T-helper 9 cell (primary cell): ENCODE results near the gene CEP192.
"Not testable (repeated sequence)": the region's sequence is repeated elsewhere in the genome, so short reads cannot be mapped to it uniquely, and the experiment has no call there.

ENCODE experiments used
- DNase-seq: peaks from one replicate; pipeline ENCODE4 v3.0.0-alpha.2; 2020
- total RNA-seq, 2 donors: gene quantifications; one replicate each; lab custom pipeline; 2026; lab: John Stamatoyannopoulos, UW

The CEP192 gene, protein sequence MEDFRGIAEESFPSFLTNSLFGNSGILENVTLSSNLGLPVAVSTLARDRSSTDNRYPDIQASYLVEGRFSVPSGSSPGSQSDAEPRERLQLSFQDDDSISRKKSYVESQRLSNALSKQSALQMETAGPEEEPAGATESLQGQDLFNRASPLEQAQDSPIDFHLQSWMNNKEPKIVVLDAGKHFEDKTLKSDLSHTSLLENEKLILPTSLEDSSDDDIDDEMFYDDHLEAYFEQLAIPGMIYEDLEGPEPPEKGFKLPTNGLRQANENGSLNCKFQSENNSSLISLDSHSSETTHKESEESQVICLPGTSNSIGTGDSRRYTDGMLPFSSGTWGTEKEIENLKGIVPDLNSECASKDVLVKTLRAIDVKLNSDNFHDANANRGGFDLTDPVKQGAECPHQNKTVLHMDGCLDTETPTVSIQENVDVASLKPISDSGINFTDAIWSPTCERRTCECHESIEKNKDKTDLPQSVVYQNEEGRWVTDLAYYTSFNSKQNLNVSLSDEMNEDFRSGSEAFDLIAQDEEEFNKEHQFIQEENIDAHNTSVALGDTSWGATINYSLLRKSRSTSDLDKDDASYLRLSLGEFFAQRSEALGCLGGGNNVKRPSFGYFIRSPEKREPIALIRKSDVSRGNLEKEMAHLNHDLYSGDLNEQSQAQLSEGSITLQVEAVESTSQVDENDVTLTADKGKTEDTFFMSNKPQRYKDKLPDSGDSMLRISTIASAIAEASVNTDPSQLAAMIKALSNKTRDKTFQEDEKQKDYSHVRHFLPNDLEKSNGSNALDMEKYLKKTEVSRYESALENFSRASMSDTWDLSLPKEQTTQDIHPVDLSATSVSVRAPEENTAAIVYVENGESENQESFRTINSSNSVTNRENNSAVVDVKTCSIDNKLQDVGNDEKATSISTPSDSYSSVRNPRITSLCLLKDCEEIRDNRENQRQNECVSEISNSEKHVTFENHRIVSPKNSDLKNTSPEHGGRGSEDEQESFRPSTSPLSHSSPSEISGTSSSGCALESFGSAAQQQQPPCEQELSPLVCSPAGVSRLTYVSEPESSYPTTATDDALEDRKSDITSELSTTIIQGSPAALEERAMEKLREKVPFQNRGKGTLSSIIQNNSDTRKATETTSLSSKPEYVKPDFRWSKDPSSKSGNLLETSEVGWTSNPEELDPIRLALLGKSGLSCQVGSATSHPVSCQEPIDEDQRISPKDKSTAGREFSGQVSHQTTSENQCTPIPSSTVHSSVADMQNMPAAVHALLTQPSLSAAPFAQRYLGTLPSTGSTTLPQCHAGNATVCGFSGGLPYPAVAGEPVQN (N-terminal part only)
- total RNA-seq, result 108 to 165 reads per million in 2 donors

DNA sequence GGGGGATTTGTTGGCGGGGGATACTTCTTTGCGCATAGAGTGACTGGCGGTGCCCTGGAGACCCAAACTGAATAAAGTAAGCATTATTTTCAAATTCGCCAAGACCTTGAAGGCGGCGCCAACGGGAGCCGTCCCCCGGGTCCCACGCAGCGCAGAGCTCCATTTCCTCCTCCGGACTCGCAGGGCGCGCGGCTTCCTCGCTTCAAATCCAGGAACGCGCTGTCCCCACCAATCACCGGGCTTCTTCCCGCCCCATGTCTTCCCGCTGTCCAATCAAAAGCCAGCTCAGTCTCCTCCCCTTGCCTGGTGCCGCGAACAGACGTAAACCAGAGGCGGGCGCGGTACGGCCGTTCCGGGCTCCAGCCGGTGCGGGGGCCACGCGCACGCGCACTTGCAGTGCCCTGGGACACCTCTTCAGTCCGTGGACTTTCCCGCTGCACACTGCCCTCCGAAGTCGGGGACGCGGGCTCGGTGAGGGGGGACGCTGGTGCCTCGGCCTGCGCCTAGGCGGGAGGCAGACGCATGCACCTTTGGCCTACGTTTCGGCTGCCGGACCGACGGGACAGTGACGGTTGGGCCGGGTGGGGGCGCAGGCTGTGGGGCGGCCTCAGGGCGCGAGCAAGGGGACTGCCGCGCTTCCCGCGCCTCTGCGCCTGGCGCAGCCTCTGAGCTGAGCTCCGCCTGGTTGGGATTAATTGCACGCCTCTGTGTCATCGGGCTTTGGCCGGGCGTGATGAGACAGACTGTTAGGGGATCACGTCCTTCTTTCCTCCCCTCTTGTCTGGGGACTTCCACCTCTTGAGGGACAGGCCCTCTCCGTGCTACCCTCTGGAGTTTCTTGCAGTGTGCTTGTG lies at the start of gene CEP192:
TSS of gene CEP192 (plus strand) at position 396 of the 854 bp plus-strand sequence. CDS start 8,063 bp downstream, outside the sequence.
- DNase-seq, result peak; percentile 92

DNA sequence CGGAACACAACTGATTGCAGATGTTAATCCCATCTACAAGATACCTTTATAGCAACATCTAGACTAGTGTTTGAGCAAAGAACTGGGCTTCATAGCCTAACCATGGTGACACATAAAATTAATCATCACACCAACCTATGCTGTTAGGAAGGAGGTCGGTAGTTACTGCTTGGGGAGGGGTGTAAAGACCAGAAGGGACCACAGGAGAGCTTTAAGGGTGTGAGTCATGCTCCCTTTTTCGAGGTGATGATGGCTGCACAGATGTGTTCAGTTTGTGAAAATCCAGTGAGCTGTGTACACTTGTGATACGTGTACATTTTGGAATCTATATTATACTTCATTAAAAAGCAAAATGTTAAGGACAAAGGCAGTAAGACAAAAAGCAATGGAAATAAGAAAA lies 47.9 kb upstream of the CEP192 start:
- no peak for DNase-seq

DNA sequence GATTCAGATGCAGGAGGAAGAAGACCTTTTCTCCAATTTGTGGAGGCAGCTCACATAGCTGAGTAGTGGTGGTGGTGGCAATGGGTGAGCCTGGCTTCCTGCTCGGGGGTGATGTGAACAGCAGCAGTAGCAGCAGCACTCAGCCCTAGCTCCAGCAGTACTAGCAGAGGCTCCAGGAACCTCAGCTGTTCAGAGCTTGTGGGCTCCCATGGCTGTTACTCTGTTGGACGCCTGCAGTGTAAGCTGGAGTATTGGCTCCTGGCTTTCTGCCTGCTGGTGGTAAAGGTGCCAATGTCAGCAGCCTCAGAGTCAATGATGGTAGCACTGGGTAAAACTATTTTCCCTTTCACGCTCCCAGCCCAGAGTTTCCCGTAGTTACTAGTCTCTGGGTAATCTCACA lies 46.5 kb upstream of the CEP192 start:
- no peak for DNase-seq

DNA sequence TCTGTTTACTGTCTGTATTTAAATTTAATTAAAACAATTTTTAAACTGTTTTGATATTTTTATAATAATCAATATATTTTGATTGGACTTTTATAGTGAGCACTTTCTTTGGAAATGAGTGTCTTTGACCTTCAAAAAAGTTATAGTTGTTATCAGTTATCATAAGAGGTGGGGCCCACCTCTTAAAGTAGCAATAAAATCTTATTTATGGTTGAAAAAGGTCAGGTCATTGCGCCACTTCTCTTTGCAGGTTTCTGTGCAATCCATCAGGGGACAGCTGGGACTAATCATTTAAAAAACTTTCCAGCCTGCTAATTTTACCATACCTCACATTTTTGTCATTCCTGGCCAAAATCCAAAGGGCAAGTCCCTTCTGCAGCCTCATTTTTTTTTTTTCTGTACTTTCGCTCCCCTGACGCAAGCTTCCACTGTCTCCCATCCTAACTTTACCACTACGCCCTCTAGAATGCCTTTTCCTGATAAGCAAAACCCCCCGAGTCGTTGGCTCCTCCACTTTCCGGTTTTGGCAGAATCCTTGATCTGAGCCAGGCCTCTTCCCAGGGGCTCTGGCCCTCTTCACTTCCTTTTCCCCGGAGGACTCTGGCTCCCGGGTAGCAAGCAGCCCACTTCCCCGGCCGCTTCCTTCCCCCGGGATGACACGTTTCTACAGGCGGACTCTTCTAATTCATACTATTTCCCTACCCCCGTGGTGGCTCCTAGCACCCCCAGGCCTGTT lies 44.4 kb upstream of the CEP192 start:
- DNase-seq, result no peak

DNA sequence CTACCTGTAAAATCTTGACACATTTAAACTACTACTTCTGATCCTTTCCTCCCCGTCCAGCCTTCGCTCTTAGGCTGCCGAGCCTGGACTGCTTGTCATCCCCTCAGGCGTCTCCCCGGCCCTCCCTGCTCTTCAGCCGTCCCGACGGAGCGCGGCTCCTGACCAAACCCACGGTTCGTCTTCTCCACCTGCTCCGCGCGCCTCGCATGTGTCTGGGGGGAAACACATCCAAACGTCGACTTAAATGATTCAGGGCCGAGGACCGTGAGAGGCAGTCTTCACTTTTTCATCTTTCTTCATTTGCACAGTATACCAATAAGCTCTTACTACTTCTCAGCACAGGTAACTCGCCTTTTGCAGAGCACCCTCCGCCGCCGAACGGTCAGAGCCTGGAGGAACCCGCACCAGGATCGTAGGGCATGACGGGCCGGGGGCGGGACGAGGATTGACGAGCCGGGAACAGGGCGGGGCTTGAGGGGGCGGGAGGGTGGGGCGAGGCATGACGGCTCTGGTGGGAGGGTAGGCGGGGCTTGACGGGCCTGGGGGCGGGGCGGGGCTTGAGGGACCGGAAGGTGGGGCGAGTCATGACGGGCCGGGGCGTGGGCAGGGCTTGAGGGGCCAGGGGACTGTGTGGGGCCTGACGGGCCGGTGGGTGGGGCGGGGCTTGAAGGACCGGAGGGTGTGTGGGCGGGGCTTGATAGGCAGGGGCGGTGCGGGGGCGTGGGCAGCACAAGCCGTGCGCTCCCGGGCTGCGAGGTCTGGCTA lies 43.7 kb upstream of the CEP192 start, which contains the start of gene SEH1L:
TSS of gene SEH1L (plus strand) at position 727 of the 765 bp plus-strand sequence. CDS start 111 bp downstream, outside the sequence.
- peak; percentile 100 for DNase-seq

DNA sequence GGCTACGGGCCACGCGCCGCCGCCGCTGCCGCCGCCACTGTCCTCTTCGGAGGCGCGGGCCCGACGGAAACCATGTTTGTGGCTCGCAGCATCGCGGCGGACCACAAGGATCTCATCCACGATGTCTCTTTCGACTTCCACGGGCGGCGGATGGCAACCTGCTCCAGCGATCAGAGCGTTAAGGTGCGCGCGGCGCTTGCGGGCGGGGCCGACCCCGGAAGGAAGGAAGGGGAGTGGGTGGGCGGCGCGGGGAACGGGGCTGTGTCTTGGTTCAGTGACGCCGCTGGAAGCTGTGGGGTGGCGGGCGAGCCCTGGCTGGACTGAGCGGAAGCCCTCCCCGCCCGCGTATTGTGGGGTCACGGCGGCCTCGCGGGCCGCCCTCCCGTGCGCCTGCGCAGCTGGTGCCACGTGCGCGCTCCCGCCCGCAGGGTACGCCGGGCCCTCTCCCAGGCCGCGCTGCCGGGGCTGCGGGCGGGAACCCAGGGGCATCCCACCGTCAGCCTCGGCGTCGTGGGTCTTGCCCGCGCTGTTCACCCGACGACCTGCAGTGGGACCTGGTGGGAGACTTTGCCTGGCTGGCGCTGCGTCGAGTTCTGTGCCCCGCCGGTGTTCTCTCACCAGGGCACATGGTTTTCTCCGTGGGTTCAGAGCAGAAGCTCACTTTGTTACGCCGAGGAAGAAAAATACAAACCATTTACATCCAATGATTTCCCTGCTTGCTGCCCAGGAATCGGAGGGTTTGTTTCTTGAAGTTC lies 42.9 kb upstream of the CEP192 start:
- DNase-seq, result peak; percentile 97

DNA sequence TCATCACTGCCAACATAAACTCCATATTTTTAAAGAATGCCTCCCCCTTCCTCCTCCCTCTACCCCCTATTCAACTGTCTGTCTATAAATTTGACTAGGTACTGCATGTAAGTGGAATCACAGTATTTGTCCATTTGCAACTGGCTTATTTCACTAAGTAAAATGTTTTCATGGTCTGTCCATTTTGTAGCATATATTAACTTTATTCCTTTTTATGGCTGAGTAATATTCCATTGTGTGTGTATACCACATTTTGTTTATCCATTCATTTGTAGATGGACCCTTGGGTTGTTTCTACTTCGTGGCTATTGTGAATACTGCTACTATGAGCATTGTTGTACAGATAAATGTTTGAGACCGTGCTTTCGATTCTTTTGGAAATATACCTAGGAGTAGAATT lies 32.7 kb upstream of the CEP192 start:
- DNase-seq, result no peak

DNA sequence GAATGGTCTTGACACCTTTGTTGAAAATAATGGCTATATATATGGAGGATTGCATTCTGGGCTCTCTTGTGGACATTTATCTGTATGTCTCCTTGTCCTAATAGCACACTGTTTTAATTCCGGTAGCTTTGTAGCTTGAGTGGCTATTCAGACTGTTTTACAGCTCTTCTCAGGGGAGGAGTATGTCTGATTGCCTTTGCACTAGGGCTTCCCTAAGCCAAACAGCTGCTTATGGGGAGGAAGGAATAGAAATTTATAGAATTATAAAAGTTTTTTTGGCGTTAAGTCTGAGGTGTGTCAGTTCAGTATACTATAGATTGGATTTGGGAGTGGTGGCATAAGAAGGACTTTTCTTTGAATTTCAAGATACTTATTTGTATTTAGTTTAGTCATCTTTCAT lies 30.8 kb upstream of the CEP192 start:
- DNase-seq, result no peak

DNA sequence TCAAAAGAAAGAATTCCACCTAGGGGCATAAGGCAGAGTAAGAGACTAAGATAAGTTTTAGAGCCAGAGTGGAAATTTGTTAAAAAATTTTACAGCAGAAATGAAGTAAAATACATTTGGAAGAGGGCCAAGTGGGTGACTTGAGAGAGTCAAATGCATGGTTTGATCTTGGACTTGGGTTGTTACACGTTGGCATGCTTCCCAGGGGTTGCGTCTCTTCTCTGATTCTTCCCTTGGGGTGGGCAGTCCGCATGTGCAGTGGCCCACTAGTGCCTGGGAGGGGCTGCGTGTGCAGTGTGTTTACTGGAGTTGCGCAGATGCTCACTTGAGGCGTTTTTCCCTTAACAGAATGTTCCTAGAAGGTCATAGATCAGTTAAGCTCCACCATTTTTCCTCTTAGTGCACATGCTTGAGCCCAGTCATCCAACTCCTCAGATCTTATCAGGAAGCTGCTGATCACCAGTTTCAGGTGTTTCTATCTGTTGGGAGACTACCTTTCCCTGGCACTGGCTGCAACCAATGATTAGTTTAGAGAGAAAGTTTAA lies 30.2 kb upstream of the CEP192 start:
- DNase-seq, result no peak

DNA sequence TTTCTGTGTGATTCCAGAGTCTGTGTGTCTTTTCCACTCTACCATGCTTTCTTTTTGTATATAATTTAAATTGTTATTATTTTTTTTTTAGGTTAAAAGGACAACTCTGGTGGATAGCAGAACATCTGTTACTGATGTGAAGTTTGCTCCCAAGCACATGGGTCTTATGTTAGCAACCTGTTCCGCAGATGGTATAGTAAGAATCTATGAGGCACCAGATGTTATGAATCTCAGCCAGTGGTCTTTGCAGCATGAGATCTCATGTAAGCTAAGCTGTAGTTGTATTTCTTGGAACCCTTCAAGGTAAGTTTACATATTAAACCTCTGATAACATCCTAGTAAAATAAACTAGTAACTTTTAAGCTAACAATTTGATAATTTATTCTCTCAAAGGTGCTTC lies 28.1 kb upstream of the CEP192 start:
- DNase-seq, result no peak

DNA sequence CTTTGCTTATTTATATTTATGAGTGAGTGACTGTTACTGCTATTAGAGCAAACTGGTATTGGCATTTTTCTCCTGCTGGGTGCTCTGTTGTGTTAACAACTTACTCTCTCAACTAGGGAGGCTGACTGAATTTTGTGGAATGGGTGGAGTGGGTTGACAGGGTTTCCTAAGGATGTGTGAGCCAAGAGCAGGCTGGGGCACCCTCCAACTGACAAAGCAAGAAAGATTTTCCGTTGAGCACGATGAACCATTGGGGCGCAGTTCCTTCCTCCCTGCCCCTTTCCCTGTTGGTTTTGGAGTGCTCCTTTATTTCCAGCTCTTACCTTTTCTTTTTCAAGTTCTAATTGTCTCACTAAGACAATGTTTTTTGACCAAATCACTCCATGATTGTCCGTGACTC lies 23.0 kb upstream of the CEP192 start:
- no peak for DNase-seq

DNA sequence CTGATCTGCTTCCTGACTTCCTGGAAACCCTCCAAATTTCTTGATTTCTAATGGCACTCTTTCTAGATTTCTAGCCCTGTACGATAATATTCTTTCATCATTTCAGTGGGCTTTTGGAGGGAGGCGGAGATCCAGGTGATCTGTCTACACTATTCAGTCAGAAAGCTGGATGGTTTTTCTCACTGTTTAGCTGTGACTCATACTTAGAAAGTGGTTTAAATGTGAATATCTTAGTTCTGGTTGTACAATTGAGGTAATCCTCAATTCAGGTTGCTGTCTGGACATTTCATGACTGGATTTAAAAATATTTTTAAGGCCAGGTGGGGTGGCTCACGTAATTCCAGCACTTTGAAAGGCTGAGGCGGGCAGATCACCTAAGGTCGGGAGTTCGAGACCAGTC lies 22.5 kb upstream of the CEP192 start:
- no peak for DNase-seq

DNA sequence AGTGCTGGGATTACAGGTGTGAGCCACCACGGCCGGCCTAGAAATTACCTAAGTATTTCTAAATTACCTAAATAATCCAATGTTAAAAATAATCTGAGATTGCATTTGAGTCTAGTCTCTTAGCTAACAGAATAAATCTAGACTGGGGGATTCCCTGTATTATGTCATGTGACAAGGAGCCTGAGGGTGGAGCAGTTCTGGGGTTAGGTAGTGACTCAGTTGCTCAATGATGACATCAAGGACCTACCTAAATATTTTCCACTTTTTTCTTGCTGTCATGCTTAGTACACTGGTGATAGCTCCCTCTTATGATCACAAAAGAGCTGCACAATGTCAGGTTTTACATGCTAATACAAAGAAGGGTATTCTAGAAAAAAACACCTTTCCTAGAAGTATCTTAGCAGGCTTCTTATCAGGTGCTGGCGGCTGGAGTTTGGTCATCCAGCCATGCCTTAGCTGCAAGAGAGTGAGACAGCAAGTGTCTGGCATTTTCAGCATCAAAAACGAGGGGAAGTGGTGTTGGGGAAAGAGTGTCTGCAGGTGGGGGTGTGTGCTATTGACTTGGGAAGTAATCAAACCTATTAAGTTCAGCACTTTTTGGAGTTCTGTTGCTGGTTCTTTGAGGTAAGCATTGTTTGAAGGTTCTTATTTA lies 17.5 kb upstream of the CEP192 start:
- no peak for DNase-seq

DNA sequence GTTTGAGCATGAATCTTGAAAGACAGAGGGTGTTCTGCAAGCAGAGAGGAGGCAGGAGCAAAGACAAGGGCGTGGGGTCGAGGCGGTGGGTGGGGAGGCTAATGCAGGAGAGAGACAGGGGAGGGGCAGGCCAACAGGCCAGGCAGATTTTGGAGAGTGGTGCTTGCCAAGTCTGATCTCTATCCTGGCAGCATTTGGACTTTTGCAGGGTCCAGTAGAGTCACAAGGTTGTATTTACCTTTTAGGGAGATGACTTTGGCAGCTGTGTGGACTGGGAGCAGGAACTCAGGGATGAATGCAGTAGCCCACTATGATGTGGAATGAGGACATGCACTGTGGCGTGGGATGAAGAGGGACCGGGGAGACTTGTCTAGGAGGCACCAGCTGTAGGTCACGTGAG lies 15.7 kb upstream of the CEP192 start:
- no peak for DNase-seq

DNA sequence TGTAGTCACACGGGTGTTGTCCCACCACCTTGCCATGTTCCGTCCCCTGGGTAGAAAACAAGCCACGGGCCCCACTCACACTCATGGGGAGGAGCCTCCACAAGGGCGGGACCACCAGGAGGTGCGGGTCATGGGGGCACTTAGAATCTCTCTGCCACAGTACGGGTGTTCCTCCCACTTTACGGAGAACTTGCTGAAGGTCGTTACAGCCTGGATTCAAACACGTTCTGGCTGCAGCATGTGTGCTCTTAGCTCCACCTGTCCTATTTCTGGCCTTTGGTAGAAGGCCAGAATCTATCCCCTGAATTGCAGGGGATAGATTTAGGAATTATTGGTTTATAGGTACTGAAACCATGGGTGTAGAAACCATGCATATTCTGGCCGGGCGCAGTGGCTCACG lies 14.9 kb upstream of the CEP192 start:
- no peak for DNase-seq

DNA sequence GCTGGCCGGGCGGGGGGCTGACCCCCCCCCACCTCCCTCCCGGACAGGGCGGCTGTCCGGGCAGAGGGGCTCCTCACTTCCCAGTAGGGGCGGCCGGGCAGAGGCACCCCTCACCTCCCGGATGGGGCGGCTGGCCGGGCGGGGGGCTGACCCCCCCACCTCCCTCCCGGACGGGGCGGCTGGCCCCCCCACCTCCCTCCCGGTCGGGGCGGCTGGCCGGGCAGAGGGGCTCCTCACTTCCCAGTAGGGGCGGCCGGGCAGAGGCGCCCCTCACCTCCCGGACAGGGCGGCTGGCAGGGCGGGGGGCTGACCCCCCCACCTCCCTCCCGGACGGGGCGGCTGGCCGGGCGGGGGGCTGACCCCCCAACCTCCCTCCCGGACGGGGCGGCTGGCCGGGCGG lies 11.1 kb upstream of the CEP192 start:
- not testable (repeated sequence) for DNase-seq

DNA sequence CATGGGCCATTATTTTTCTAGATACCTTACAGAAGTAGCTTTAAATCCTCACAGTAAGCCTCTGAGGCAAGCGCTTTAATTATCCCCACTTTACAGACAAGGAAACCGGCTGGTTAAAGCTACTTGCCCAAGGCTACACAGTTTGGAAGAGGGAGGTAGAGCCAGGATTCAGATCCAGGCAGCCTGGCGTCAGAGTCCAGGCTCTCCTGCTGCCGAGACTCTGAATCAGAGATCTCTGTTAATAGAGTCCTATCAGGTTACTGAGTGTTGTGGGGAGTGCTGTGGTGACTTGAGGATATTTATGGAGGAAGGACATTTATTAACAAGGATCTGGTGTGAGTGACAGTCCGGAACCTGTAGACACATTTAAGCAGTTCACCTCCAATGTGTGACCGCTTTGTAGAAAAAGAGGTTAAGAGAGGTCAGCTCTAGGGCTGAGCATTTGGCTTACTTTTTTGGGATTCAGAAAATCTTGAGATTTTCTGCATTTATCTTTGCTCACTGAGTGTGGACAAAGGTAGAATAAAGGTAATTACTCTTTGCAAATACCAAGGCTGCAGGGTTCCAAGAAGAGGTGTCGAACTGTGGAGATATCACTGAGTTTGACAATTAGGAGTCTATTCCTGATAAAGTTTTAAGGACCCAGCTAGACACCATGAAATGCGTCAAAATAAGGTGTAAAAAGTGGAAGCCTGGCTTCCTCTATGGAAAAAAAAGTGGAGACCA lies 1.6 kb upstream of the CEP192 start:
- DNase-seq, result no peak

DNA sequence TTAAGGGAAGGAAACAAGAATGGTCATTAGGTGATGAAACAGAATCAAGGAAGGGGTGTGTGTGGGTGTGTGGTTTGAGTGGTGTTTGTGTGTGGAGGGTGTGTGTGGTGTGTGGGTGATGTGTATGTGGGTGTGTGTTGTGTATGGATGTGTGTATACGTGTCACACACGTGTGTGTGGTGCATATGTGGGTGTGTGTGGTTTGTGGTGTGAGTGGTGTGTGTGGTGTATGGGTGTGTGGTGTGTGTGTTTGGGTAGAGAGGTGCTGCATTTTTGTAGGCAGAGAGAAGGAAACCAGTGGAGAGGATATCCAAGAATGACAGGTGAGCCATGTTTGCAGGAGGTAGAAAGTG lies 1.1 kb upstream of the CEP192 start:
- DNase-seq, result no peak
